ENCODE results near the gene KRTAP10-12. TPM values are rescaled to one million over a fixed set of nuclear protein-coding genes. Genes with fewer than 3 reads are reported as not detected.

The KRTAP10-12 gene
- total RNA-seq, 1 donor from 2014 or later, result not detected

GRCh38 chr21:44666401-44667320 is 30.3 kb upstream of the KRTAP10-12 start, which contains the start of gene KRTAP12-2:
Gene KRTAP12-2, minus strand, starts transcription at chr21:44666927. Its CDS starts 41 bp downstream, at chr21:44666886.
- Histone ChIP-seq H3K79me2 (ENCODE audit: insufficient read depth, low read length) (no peaks in the 10 kb centered on the region), H3K27ac (ENCODE audit: low read depth, low read length) (no peak within 1 kb of the TSS), H3K27me3 (ENCODE audit: insufficient read depth, low read length) (no peaks in the 10 kb centered on the region), H3K9me3 (ENCODE audit: insufficient read depth, low read depth, low read length) (peaks cover 4% of the 10 kb centered on the region), H3K9ac (ENCODE audit: low read length) (no peak within 1 kb of the TSS), H3K4me1 (ENCODE audit: insufficient read depth, low read length) (no peaks in the 10 kb centered on the region), H3K4me2 (ENCODE audit: low read length) (no peak within 1 kb of the TSS), H4K20me1 (ENCODE audit: insufficient read depth, low read length) (no peaks in the 10 kb centered on the region), H2AFZ (ENCODE audit: low read depth, low read length) (no peak within 1 kb of the TSS), H3K4me3 (ENCODE audit: insufficient read depth, low read depth, low read length) (no peak within 1 kb of the TSS), H3K36me3 (ENCODE audit: insufficient read depth, low read length) (no peaks in the 10 kb centered on the region)
- Mint-ChIP-seq H3K36me3 (ENCODE audit: low read depth, unreplicated experiment) (no peaks in the 10 kb centered on the region), H3K9me3 (ENCODE audit: unreplicated experiment) (peaks cover 26% of the 10 kb centered on the region), H3K4me3 (ENCODE audit: unreplicated experiment) (no peak within 1 kb of the TSS), H3K27ac (ENCODE audit: unreplicated experiment) (no peak within 1 kb of the TSS), H3K4me1 (ENCODE audit: low read depth, unreplicated experiment) (no peaks in the 10 kb centered on the region), H3K27me3 (ENCODE audit: low read depth, unreplicated experiment) (peaks cover 10% of the 10 kb centered on the region)
- FAIRE-seq (no peak), DNase-seq (ENCODE audit: low read depth) (no peak)
- TF ChIP-seq CTCF (IDR thresholded peaks at IDR 0.05; ENCODE audit: insufficient read depth, low read depth, low read length) (no peak), EZH2 (IDR thresholded peaks at IDR 0.05; ENCODE audit: insufficient read depth, low read length) (no peak)

- DNase-seq (ENCODE audit: low read depth) (no peak), FAIRE-seq (no peak)
- H4K20me1 ChIP-seq (ENCODE audit: insufficient read depth, low read length), result no peaks in the 10 kb centered on the region
- H3K36me3 ChIP-seq (ENCODE audit: insufficient read depth, low read length), result no peaks in the 10 kb centered on the region
- H3K36me3 Mint-ChIP-seq (ENCODE audit: low read depth, unreplicated experiment), result no peaks in the 10 kb centered on the region
- no peaks in the 10 kb centered on the region for H3K79me2 ChIP-seq (ENCODE audit: insufficient read depth, low read length)
- H3K27ac ChIP-seq (ENCODE audit: low read depth, low read length), result no peak overlapping the region
- H3K9ac ChIP-seq (ENCODE audit: low read length), result no peak overlapping the region
- H3K4me1 ChIP-seq (ENCODE audit: insufficient read depth, low read length), result no peaks in the 10 kb centered on the region
- no peaks in the 10 kb centered on the region for H3K27me3 ChIP-seq (ENCODE audit: insufficient read depth, low read length)
- no peak overlapping the region for H3K4me3 Mint-ChIP-seq (ENCODE audit: unreplicated experiment)
- H3K9me3 ChIP-seq (ENCODE audit: insufficient read depth, low read depth, low read length), result peaks cover 4% of the 10 kb centered on the region
- no peak overlapping the region for H3K27ac Mint-ChIP-seq (ENCODE audit: unreplicated experiment)
- no peak overlapping the region for H3K4me2 ChIP-seq (ENCODE audit: low read length)
- H3K4me3 ChIP-seq (ENCODE audit: insufficient read depth, low read depth, low read length), result no peak overlapping the region
- H2AFZ ChIP-seq (ENCODE audit: low read depth, low read length), result no peak overlapping the region
- H3K9me3 Mint-ChIP-seq (ENCODE audit: unreplicated experiment), result peaks cover 27% of the 10 kb centered on the region
- peaks cover 10% of the 10 kb centered on the region for H3K27me3 Mint-ChIP-seq (ENCODE audit: low read depth, unreplicated experiment)
- TF ChIP-seq EZH2 (IDR thresholded peaks at IDR 0.05; ENCODE audit: insufficient read depth, low read length) (no peak), CTCF (IDR thresholded peaks at IDR 0.05; ENCODE audit: insufficient read depth, low read depth, low read length) (no peak)
- no peaks in the 10 kb centered on the region for H3K4me1 Mint-ChIP-seq (ENCODE audit: low read depth, unreplicated experiment)
Observed at GRCh38 chr21:44667612-44668011, 29.4 kb upstream of the KRTAP10-12 start.
